ENCODE measurements around the gene AKIRIN2.

AKIRIN2 gene

GRCh38 chr6:87701676-87702588 is at the start of gene AKIRIN2:
Gene AKIRIN2, minus strand, starts transcription at chr6:87702233. Its CDS starts 549 bp downstream, at chr6:87701684.
- DNase-seq, result peak; percentile 93

GRCh38 chr6:87747646-87748045 is 45.6 kb upstream of the AKIRIN2 start:
- DNase-seq, result no peak

GRCh38 chr6:87745966-87746721 is 44.1 kb upstream of the AKIRIN2 start:
- DNase-seq, result no peak

GRCh38 chr6:87743454-87743853 is 41.4 kb upstream of the AKIRIN2 start:
- no peak for DNase-seq

- DNase-seq, result no peak
Observed at GRCh38 chr6:87742106-87742505, 40.1 kb upstream of the AKIRIN2 start.

GRCh38 chr6:87741001-87741650 is 39.1 kb upstream of the AKIRIN2 start:
- no peak for DNase-seq

- no peak for DNase-seq
Observed at GRCh38 chr6:87738744-87739143, 36.7 kb upstream of the AKIRIN2 start.

GRCh38 chr6:87738000-87738399 is 36.0 kb upstream of the AKIRIN2 start:
- DNase-seq, result no peak

- DNase-seq, result no peak
Observed at GRCh38 chr6:87736809-87737540, 34.9 kb upstream of the AKIRIN2 start.

GRCh38 chr6:87731818-87732661 is 30.0 kb upstream of the AKIRIN2 start:
- DNase-seq, result peak; percentile 35

GRCh38 chr6:87731080-87731479 is 29.0 kb upstream of the AKIRIN2 start:
- DNase-seq, result no peak

- no peak for DNase-seq
Observed at GRCh38 chr6:87729965-87730719, 28.1 kb upstream of the AKIRIN2 start.

GRCh38 chr6:87728706-87729105 is 26.7 kb upstream of the AKIRIN2 start:
- no peak for DNase-seq

- DNase-seq, result no peak
Observed at GRCh38 chr6:87724983-87725811, 23.2 kb upstream of the AKIRIN2 start.

GRCh38 chr6:87723170-87724078 is 21.4 kb upstream of the AKIRIN2 start:
- DNase-seq, result no peak

GRCh38 chr6:87722540-87723169 is 20.6 kb upstream of the AKIRIN2 start:
- no peak for DNase-seq

GRCh38 chr6:87721311-87721710 is 19.3 kb upstream of the AKIRIN2 start:
- DNase-seq, result no peak

- no peak for DNase-seq
Observed at GRCh38 chr6:87718662-87719433, 16.8 kb upstream of the AKIRIN2 start.

Data from NCI-H1092 (cell line).